Endothelial cell of umbilical vein (primary cell): ENCODE data around the gene ZBTB7C. TPM values are rescaled to one million over a fixed set of nuclear protein-coding genes. Genes with fewer than 3 reads are reported as not detected.

Source experiments
- BruUV-seq: library from RNA; stranded (reverse); fragments of 400-500 nt; replicated peaks from 2 replicates; lab custom pipeline; 2021; lab: Mats Ljungman, UMichigan
- CTCF ChIA-PET: fragments of 300-600, 350-600 bp; sonication (Branson Sonifier 250); formaldehyde crosslinking; loops from one replicate; lab custom pipeline; 2021; ENCODE audit warnings: antibody characterized with exemption, inconsistent platforms; lab: Charles Lee
- POLR2A ChIA-PET: fragments of 300-600, 350-600 bp; sonication (Branson Sonifier 250); formaldehyde crosslinking; loops from one replicate; lab custom pipeline; 2021; ENCODE audit warnings: antibody characterized with exemption, inconsistent platforms; lab: Charles Lee
- DNase-seq: peaks from one replicate; pipeline ENCODE4 v3.0.0-alpha.2; 2011; ENCODE audit warnings: low read depth, low spot score
- FAIRE-seq: peaks from 2 replicates; lab custom pipeline; 2011; peaks lifted over from hg19 to GRCh38; lab: Jason Lieb, UNC
- H2AFZ ChIP-seq: 2 replicates; pipeline ENCODE4 v1.6.0; 2012; ENCODE audit warnings: low read depth, low read length, control low read depth, inconsistent platforms
- H3K27ac ChIP-seq: 2 replicates; pipeline ENCODE4 v1.5.1; 2011; ENCODE audit warnings: low read depth, mild to moderate bottlenecking, control low read depth, low read length, moderate library complexity; ENCODE audit not compliant: insufficient read depth
- H3K27me3 ChIP-seq, 2 experiments: 2 replicates each; pipeline versions ENCODE4 v1.6.0 to v1.6.1; 2011; ENCODE audit warnings: low read length in 2 of 2, mixed read lengths in 1 of 2; ENCODE audit not compliant: control insufficient read depth in 2 of 2, insufficient read depth in 2 of 2
- H3K36me3 ChIP-seq, 2 experiments: 2 replicates in 1 of 2; 3 replicates in 1 of 2; pipeline ENCODE4 v1.5.1; 2011; ENCODE audit warnings: low read length in 2 of 2, mild to moderate bottlenecking in 1 of 2, moderate library complexity in 1 of 2; ENCODE audit not compliant: control insufficient read depth in 2 of 2, insufficient read depth in 2 of 2; ENCODE audit errors: extremely low read depth in 1 of 2
- H3K4me1 ChIP-seq: 3 replicates; pipeline ENCODE4 v1.5.1; 2011; ENCODE audit warnings: mild to moderate bottlenecking, low read length; ENCODE audit not compliant: control insufficient read depth, insufficient read depth; ENCODE audit errors: extremely low read depth
- H3K4me2 ChIP-seq: 2 replicates; pipeline ENCODE4 v1.6.1; 2011; ENCODE audit warnings: low read length, control low read depth, mixed read lengths; ENCODE audit not compliant: insufficient read depth
- H3K4me3 ChIP-seq, 3 experiments: fragments of 200-600 bp in 1 of 3; sonication (generic), shearing (Covaris generic) in 1 of 3; replicated peaks in 1 of 3; 2 replicates each; pipeline ENCODE4 v1.5.1; 2011 to 2016; ENCODE audit warnings: control low read depth in 3 of 3, low read length in 3 of 3, mild to moderate bottlenecking in 2 of 3, inconsistent platforms in 1 of 3, low read depth in 1 of 3, moderate library complexity in 1 of 3; ENCODE audit not compliant: insufficient read depth in 1 of 3
- H3K79me2 ChIP-seq: 2 replicates; pipeline ENCODE4 v1.6.0; 2012; ENCODE audit warnings: low read length, inconsistent platforms; ENCODE audit not compliant: control insufficient read depth, insufficient read depth
- H3K9ac ChIP-seq: replicated peaks from 2 replicates; pipeline ENCODE3; 2011; ENCODE audit warnings: low read length, control low read depth; ENCODE audit not compliant: insufficient read depth; ENCODE audit errors: extremely low read depth
- H3K9me1 ChIP-seq: replicated peaks from 3 replicates; pipeline ENCODE4 v1.6.0; 2011; ENCODE audit warnings: mild to moderate bottlenecking, low read length; ENCODE audit not compliant: control insufficient read depth, insufficient read depth; ENCODE audit errors: extremely low read depth
- H3K9me3 ChIP-seq: replicated peaks from 2 replicates; pipeline ENCODE4 v1.5.1; 2012; ENCODE audit warnings: low read length, inconsistent platforms; ENCODE audit not compliant: control insufficient read depth, insufficient read depth
- H4K20me1 ChIP-seq: replicated peaks from 2 replicates; pipeline ENCODE3; 2011; ENCODE audit warnings: mild to moderate bottlenecking, low read length; ENCODE audit not compliant: control insufficient read depth, insufficient read depth; ENCODE audit errors: extremely low read depth
- EZH2 ChIP-seq: IDR thresholded peaks from 2 replicates; pipeline ENCODE4 v1.6.1; 2012; ENCODE audit warnings: borderline replicate concordance, low read depth, mild to moderate bottlenecking, moderate library complexity, low read length, inconsistent platforms; ENCODE audit not compliant: severe bottlenecking
- MYC ChIP-seq: IDR thresholded peaks from one replicate; pipeline ENCODE4 v1.6.1; 2011; ENCODE audit warnings: mild to moderate bottlenecking, low read depth, low read length
- POLR2A ChIP-seq: IDR thresholded peaks from 2 replicates; pipeline ENCODE4 v1.6.1; 2012; ENCODE audit warnings: low read depth, mild to moderate bottlenecking, control low read depth, low read length
- POLR2AphosphoS5 ChIP-seq: IDR thresholded peaks from 2 replicates; pipeline ENCODE4 v1.6.1; 2012; ENCODE audit warnings: low read depth, mild to moderate bottlenecking, control low read depth, low read length, moderate library complexity; ENCODE audit not compliant: insufficient read depth
- dilution Hi-C: fragments of 300-500 bp; cut with MboI; formaldehyde crosslinking; loops from one replicate; pipeline ENCODE4 v1.15.0; 2019; ENCODE audit warnings: low sequenced_read_pairs; ENCODE audit not compliant: extremely low pct_ligation_motif_present
- intact Hi-C: fragments of 100-400 bp; cut with micrococcal nuclease; formaldehyde crosslinking; loops from one replicate; pipeline ENCODE4 v1.10.0; 2022
- polyA plus RNA-seq, 4 experiments: library from polyadenylated mRNA; depleted of rRNA in 3 of 4; stranded (reverse) in 3 of 4; unstranded in 1 of 4; fragments of >200 nt; gene quantifications; 2 replicates each; pipeline versions ENCODE4 v1.2.1 to v1.2.3, GENCODE V29; 2011 to 2012; ENCODE audit warnings: missing spikeins in 1 of 4
- total RNA-seq: library from RNA; stranded (reverse); gene quantifications from 2 replicates; pipeline ENCODE4 v1.2.3, GENCODE V29; 2021
- TF ChIP-seq, protein P1 (sequence below): IDR thresholded peaks from 2 replicates; pipeline ENCODE4 v1.6.1; 2011; ENCODE audit not compliant: insufficient read depth, insufficient read length

The ZBTB7C gene
- total and polyA plus RNA-seq, 2 donors (not counting 3 experiments of a cell fraction or from before 2014, with no cell fraction given): not detected

DNA sequence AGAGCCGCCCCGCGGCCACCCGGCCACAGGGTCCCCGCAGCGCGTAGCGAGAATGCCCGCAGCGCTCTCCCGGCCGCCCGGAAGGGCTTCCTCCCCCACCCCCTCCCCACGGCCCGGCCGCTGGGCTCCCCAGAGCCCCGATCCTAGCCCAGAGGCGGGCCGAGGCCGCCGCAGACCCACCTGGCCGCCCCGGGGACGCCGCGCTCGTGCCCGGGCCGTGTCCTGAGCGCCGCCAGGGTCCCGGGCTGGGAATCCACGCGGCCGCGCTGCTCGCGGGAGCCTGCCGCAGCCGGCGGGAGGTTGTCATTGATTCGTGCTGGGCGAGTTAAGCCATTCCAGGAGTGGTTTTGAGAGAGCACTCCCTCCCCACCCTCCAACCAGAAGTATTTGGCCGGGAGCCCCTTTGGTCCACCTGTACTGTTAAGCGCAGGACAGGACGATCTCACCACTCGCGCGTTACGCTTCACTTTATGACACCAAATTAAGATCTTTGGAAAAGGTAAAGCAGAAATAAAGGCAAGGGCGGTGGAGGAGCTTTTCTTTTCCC, 272.3 kb downstream of the ZBTB7C start:
- Histone ChIP-seq H3K27me3 (peaks cover 39 to 40% of the 10 kb centered on the region in 2 experiments), H3K79me2 (no peaks in the 10 kb centered on the region), H3K27ac (no peak overlapping the region), H3K4me3 (no peak overlapping the region), H3K4me2 (no peak overlapping the region), H3K36me3 (no peaks in the 10 kb centered on the region), H3K4me1 (no peaks in the 10 kb centered on the region), H3K9me1 (no peaks in the 10 kb centered on the region), H3K9me3 (no peaks in the 10 kb centered on the region), H4K20me1 (no peaks in the 10 kb centered on the region), H3K9ac (no peak overlapping the region), H2AFZ (no peak overlapping the region)
- no TSS peak for BruUV-seq
- FAIRE-seq: no peak
- POLR2A ChIA-PET: no interaction called here
- CTCF ChIA-PET: no interaction called here
- intact Hi-C loops (no loop called here), dilution Hi-C loops (no loop called here)
- DNase-seq: no peak
- TF ChIP-seq, protein P1, sequence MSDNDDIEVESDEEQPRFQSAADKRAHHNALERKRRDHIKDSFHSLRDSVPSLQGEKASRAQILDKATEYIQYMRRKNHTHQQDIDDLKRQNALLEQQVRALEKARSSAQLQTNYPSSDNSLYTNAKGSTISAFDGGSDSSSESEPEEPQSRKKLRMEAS: no peak
- TF ChIP-seq EZH2 (peak; percentile 74), POLR2A (no peak), POLR2AphosphoS5 (no peak), MYC (no peak)

DNA sequence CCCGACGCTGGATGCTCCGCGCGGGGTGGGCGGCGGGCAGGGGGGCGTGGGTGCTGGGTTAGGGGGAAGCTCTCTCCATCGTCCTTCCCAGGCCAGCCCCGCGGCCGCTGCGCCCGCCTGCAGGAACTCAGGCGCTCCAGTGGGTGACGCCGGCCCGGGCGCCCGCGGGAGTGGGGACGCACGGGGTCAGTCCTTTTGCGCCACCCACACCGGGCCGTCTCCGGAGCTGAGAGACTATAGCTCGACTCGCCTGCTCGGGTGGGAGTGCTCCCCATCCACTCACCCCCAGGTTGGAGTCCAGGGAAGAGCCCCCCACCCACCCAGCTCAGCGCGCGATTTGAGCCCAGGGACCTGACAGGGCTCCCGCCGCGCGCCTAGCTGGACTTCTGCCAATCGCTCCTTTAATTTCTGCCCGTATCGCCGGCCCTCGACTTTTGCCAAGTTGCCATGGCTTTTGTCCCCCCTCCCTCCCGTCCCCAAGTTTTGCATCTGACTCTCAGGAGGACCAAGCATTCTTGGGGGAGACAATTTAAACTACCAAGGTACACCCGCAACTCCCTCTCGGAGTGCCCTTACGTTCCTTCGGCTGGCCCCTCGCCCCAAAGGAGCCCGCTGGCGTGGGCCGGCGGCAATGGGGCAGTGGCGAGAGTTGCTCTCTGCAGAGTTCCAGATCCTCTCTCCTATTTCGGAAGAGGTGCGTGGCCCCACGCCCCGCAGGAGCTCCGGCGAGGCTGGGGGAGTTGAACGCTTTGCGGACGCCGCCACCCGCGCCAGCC, 272.9 kb downstream of the ZBTB7C start:
- H3K4me3 ChIP-seq: no peak overlapping the region

More for the DNA sequence above, 272.9 kb downstream of the ZBTB7C start:
- Histone ChIP-seq H3K36me3 (no peaks in the 10 kb centered on the region), H3K4me2 (no peak overlapping the region), H3K4me1 (no peaks in the 10 kb centered on the region), H3K27me3 (peaks cover 39 to 42% of the 10 kb centered on the region in 2 experiments), H3K27ac (no peak overlapping the region), H3K9ac (no peak overlapping the region), H3K9me3 (no peaks in the 10 kb centered on the region), H2AFZ (no peak overlapping the region), H3K9me1 (no peaks in the 10 kb centered on the region), H4K20me1 (no peaks in the 10 kb centered on the region), H3K79me2 (no peaks in the 10 kb centered on the region)
- DNase-seq: no peak
- intact Hi-C loops (no loop called here), dilution Hi-C loops (no loop called here)
- CTCF ChIA-PET: interaction anchor here (0.6 kb wide), 1 partner anchor 125 kb away, joined by 3 read pairs; no protein-coding TSS in a partner anchor
- POLR2A ChIA-PET: no interaction called here
- TF ChIP-seq, protein P1: no peak
- peak; percentile 90 for TF ChIP-seq EZH2
- BruUV-seq: no TSS peak
- FAIRE-seq: no peak
